CD4-positive, alpha-beta T cell treated with Interleukin-21 for 1 hour (primary cell): ENCODE results near the gene TMEM40.
"Not testable (repeated sequence)": the region's sequence is repeated elsewhere in the genome, so short reads cannot be mapped to it uniquely, and the experiment has no call there.

Experiments used
- DNase-seq: peaks from one replicate; pipeline ENCODE4 v3.0.0-alpha.2; 2020

Gene TMEM40

DNA sequence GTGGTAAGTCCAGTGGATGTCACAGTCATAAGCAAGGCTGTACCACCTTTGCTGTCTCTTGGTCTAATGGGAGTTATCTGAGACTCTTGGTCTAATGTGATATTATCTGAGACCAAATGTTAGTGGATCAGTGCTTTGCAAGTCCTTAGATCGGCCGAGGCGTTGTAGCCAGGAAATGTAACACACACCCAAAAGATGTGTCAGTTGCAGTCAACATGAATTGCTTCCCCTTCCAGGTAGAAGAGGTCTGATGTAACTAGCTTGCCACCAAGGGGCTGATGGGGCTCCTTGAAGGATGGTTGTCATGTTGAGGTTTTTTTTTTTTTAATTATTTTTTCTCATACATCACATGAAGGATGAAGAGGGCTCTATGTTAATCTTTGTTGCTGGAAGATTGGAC, 49.7 kb downstream of the TMEM40 start:
- DNase-seq: no peak

DNA sequence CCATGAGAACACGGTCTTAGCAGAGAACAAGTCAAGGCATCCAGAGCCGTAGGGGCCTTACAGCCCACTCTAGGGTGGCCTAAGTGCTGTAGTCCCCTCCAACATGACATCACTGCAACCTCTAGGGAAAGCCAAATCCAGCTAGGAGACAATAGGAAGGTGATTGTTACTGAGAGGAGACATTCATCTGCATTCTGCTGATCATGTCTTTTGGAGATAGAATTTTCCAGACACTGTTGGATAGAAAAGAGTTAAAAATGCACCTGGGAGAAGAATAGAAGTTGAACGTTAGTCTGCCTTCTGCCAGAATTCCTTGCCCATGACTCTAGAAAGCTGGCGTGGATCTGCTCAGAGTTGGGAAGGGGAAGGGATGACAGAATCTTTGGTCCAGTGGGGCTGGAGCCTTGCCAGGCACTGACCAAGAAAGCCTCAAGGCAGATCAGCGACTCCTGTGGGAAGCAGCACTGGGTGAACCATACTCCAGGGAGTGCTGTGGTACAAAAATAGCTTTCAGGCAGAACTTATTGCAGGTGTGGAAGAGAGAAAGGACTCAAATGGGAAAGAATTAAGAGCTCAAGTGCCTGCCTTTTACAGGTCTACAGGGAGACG, 50.4 kb downstream of the TMEM40 start:
- DNase-seq: no peak

DNA sequence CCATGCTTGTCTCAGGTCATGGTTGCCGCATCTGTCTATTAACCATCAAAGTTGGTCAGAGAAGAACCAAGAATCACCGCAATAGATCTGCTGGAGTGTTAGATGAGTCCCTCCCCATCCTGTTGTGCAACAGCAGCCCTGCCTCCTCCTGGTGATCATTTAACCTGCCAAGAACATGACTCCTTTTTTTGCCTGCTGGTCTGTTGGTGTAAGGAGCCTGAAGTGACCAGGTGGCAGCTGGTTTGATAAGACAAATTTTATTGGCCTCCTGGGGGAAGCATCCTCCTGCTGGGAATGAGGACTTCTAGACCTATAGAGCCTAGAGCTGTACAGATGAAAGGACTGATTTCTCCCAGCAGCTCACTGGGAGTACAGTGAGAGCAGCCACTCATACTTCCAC, 51.6 kb downstream of the TMEM40 start:
- no peak for DNase-seq

DNA sequence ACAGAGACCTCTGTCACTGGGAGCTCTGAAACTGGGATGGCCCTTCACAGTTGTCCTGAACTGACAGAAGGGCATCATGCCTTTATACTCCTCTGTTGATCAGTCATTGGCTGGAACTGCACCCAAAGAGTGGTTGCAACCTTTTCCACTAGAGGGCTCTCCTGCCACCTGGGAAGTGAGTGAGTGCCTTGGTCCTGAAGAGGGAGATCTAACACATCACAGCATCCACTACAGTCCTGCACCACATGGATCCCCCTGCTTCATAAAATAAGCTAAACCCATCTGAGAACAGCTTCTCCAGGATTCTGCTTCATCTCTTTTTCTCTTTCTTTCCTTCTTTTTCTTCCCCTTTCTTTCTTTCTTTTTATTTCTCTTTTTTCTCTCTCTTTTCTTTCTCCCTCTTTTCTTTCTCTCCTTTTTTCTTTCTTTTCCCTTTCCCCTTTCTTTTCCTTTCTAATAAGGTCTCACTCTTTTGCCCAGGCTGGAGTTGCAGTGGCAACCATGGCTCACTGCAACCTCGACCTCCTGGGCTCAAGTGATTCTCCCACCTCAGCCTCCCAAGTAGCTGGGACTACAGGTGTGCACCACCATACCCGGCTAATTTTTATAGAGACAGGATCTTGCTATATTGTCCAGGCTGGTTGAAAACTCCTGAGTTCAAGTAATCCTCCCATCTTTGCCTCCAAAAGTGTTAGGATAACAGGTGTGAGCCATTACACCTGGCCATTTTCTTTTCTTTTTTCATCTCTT, 52.4 kb downstream of the TMEM40 start:
- DNase-seq: peak; percentile 72

DNA sequence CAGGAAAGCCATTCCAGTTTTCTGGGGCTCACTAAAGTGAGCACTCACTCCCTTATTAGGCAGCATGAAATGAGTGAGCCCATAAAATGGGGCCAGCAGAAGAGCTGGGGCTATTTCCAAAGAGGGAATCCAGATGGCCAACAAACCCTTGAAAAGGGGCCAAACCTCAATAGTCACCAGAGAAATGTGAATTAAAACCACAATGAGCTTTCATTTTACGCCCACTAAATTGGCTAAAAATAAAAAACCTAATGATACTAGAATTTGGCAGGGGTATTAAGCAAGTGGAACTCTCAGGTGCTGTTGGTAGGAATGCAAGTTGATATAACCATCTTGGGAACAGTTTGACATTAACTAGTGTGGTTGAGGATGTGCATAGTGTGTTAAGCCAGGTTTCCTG, 53.1 kb downstream of the TMEM40 start:
- DNase-seq: no peak

DNA sequence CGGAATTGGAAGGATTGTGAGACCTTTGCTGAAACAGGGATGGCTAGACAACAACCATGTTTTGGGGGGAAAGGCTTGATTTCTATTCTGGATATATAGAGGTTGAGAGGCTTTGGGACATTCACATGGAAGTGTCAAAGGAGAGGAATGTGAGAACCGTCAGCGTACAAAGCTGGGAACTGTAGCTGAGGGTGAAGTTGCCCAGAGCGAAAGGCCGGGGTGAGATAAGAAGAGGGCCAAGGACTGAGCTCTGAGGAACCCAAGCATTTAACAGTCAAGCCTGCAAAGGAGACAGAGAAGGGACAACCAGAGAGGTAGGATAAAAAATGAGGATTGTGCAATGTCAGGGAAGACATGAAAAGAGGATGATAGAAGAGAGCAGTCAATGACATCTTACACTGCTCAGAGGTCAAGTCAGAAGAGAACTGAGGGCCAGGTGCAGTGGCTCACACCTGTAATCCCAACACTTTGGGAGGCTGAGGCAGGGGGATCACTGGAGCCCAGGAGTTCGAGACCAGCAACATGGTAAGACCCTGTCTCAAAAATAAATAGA, 53.6 kb downstream of the TMEM40 start:
- no peak for DNase-seq

DNA sequence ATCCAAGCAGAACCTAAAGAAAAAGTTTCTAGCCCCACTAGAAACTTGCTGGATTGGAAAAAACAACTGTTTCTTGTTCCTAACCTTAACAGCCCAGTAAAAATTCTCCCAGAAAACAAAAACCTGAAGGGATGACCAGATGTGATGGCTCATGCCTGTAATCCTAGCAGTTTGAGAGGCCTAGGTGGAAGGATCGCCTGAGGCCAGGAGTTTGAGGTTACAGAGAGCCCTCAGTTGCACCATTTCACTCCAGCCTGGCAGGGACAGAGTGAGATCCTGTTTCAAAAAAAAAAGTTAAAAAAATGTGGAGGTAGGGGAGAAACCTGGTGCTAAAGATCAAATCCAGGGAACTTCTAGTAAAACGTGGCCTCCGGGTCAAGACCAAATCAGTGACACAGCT, 56.6 kb downstream of the TMEM40 start:
- no peak for DNase-seq

DNA sequence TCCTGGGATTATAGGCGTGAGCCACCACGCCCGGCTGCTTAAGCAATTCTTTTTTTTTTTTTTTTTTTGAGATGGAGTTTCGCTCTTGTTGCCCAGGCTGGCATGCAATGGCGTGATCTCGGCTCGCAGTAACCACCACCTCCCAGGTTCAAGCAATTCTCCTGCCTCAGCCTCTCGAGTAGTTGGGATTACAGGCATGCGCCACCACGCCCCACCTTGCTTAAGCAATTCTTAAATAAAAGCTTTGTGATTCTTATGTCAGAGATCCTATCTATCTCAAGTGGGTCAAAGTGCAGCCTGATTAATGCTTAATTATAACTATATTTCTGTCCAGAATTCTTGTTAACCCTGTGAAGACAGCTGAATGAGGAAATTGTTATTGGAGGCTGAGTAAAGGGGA, 57.5 kb downstream of the TMEM40 start:
- DNase-seq: not testable (repeated sequence)

DNA sequence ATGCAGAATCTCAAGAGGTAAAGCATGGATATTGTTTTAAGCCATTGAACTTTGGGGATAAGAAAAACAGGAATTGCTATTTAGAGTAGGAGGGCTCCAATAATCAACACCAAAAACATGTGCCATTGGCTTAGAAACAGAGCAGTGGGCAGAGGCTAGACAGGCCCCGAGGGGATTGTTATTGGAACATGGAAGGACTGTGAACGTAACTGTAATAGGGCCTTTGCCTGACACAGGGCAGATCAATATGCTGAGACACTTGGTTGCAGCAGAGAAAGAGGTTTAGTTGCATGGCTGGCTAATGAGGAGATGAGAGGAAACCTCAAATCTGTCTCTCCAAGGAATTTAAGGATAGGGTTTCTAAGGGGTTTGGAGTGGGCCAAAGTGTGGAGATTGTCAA, 58.3 kb downstream of the TMEM40 start:
- no peak for DNase-seq

DNA sequence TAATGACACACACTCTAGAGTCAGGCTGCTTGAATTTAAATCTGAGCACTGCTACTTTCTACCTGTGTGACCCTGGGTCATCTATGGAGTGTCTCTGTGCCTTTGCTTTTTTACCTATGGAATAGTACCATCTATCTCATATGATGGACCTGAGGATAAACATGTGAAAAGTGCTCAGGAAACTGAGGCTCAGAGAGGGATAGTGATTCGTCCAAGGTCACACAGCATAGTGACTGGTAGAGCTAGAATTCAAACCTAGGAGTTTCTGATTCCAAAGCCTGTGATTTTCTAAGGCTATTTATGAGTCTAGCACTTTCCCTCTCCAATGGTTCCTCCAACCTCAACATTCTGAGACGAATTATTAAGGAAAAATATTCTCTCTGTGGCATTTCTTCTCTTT, 63.1 kb downstream of the TMEM40 start:
- DNase-seq: no peak

DNA sequence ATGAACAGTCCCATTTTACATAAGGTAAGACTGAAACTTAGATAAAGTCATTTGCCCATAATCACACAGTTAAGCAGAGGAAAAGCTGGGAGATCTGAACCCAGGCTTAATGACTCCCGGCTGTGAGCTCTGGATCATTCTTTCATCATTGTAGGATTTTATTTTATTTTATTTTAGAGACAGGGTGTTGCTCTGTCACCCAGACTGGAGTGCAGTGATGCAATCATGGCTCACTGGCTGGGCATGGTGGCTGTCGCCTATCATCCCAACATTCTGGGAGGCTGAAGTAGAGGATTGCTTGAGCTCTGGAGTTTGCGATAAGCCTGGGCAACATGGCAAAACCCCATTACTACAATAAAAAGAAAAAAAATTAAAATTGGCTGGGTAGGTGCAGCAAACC, 63.9 kb downstream of the TMEM40 start:
- no peak for DNase-seq

DNA sequence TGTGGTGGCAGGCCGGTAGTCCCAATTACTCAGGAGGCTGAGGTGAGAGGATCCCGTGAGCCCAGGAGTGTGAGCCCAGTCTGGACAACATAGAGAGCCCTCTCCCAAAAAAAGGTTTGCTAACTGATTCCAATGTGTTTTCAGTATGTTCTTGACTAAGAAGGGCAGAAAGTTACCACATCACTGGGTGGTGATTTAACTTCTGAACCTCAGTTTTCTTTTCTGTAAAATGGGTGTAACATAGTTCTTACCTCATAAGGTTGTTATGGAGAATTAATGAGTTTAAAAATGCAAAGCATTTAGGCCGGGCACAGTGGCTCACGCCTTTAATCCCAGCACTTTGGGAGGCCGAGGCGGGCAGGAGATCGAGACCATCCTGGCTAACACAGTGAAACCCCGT, 66.6 kb downstream of the TMEM40 start:
- DNase-seq: no peak

DNA sequence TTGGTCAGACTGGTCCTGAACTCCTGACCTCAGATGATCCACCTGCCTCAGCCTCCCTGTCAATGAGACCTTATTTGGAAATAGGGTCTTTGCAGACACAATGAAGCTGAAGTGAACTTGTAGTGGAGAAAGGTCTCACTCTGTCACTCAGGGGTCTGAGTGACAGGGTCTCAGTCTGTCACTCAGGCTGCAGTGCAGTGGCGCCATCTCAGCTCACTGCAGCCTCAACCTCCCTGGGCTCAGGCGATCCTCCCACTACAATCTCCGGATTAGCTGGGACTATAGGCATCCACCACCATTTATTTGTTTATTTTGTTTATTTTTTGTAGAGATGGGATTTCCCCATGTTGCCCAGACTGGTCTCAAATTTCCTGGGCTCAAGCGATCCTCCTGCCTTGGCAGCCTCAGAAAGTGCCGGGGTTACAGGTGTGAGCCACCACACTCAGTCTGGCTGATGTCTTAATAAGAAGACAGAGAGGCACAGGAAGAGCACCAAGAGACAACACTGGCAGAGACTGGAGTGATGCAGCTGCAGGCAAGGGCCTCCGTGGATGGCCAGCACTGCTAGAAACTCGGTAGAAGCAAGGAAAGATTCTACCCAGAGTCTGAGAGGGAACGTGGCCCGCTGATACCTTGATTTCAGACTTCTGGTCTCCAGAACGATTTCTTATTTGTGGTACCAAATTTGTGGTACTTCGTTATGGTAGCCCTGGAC, 68.9 kb downstream of the TMEM40 start:
- DNase-seq: no peak

DNA sequence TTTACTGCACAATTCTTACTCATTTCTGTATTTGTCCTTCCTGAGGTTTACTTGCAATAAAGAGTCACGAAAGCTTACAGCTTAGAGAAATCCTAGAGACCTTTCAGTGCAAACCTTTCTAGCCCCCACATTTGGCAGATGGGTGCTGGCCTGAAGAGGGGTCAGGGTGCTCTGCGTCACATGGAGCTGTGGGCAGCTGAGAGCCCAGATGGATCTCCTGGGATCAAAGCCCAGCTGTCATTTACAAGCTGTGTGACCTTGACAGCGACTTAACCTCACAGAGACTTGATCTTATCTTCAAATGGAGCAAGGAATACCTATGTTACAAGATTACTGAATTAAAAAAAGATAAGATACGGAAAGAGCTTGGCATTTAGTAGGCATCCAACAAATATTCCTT, 71.1 kb downstream of the TMEM40 start:
- DNase-seq: no peak

DNA sequence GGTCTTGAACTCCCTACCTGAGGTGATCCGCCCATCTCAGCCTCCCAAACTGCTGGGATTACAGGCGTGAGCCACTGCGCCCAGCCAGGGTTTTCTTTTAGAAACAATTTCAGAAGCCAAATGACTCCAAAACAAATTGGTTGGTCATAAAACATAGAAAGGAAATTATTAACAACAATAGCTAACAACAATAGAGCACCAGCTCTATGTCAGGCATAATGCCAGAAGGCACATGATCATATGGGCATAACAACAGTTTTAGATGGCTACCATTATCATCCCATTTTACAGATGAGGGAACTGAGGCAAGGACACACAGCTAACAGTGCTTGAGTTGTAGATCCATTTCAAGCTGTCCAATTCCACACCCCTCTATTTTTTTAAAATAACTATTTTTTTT, 73.0 kb downstream of the TMEM40 start:
- DNase-seq: no peak
